A549 (cell line): ENCODE results near the gene CYLD. TPM values are rescaled to one million over a fixed set of nuclear protein-coding genes. Genes with fewer than 3 reads are reported as not detected.

Experiments used
- polyA plus RNA-seq, 4 experiments: library from polyadenylated mRNA; depleted of rRNA in 3 of 4; stranded (reverse); fragments of >200 nt; fragmentation: RNase III in 1 of 4; extraction: RNeasy Plus Mini Kit Qiagen cat#74134 plus additional on column Dnase treatment in 1 of 4; gene quantifications; 2 replicates in 3 of 4; 3 replicates in 1 of 4; pipeline ENCODE4 v1.2.3, GENCODE V29; 2011 to 2017
- small RNA-seq, 6 experiments: library from RNA; depleted of rRNA; stranded (forward); fragments of <200 nt; gene quantifications; one replicate each; pipeline ENCODE3, GENCODE V24; 2012

The CYLD gene
- polyA plus RNA-seq, 2 of the 4 experiments (the other 2 are of a cell fraction) = 6.5 to 12.7 TPM

Small RNA genes within 50 kb of the gene (small RNA-seq; reads per million reads assigned to genes)
- 0 to 4.3 (median 0.29) reads per million in 6 experiments for gene MIR3181

Other genes starting within 250 kb of the CYLD start
- gene NKD1, start 193.7 kb upstream of the CYLD start, polyA plus RNA-seq (2011; rRNA removed) = 0.10 and 0.17 TPM in 2 replicates
- 0.15 to 0.22 TPM (median 0.19 TPM) in 3 replicates for gene NKD1, start 193.7 kb upstream of the CYLD start, polyA plus RNA-seq (2017; fragmentation: RNase III; extraction: RNeasy Plus Mini Kit Qiagen cat#74134 plus additional on column Dnase treatment)
- gene SNX20, start 60.8 kb upstream of the CYLD start, polyA plus RNA-seq (2011; rRNA removed) = not detected in 2 replicates
- gene SNX20, start 60.8 kb upstream of the CYLD start, polyA plus RNA-seq (2017; fragmentation: RNase III; extraction: RNeasy Plus Mini Kit Qiagen cat#74134 plus additional on column Dnase treatment) = not detected in 3 replicates
- gene NOD2, start 48.5 kb upstream of the CYLD start, polyA plus RNA-seq (2011; rRNA removed) = 0.03 TPM in 1 of 2 replicates, not detected in the other
- not detected in 3 replicates for gene NOD2, start 48.5 kb upstream of the CYLD start, polyA plus RNA-seq (2017; fragmentation: RNase III; extraction: RNeasy Plus Mini Kit Qiagen cat#74134 plus additional on column Dnase treatment)